ENCODE results near the gene HELT.
"Not testable (repeated sequence)": the region's sequence is repeated elsewhere in the genome, so short reads cannot be mapped to it uniquely, and the experiment has no call there.

Gene HELT

GRCh38 chr4:185036019-185036418 is 17.7 kb downstream of the HELT start:
- FAIRE-seq (no peak), DNase-seq (ENCODE audit: insufficient read length, low spot score) (no peak)
- no peak for TF ChIP-seq POLR2A (IDR thresholded peaks at IDR 0.05; ENCODE audit: low read depth, low read length)

- TF ChIP-seq POLR2A (IDR thresholded peaks at IDR 0.05; ENCODE audit: low read depth, low read length), result no peak
- FAIRE-seq (no peak), DNase-seq (ENCODE audit: insufficient read length, low spot score) (no peak)
Observed at GRCh38 chr4:185036842-185037241, 18.6 kb downstream of the HELT start.

- TF ChIP-seq POLR2A (IDR thresholded peaks at IDR 0.05; ENCODE audit: low read depth, low read length), result no peak
- peak; percentile 23 for DNase-seq (ENCODE audit: insufficient read length, low spot score)
- FAIRE-seq, result no peak
Observed at GRCh38 chr4:185039508-185040273, 21.4 kb downstream of the HELT start.

GRCh38 chr4:185040523-185040922 is 22.2 kb downstream of the HELT start:
- TF ChIP-seq POLR2A (IDR thresholded peaks at IDR 0.05; ENCODE audit: low read depth, low read length), result no peak
- DNase-seq (ENCODE audit: insufficient read length, low spot score) (no peak), FAIRE-seq (no peak)

- DNase-seq (ENCODE audit: insufficient read length, low spot score); FAIRE-seq: not testable (repeated sequence)
Observed at GRCh38 chr4:185050286-185050685, 32.0 kb downstream of the HELT start.

GRCh38 chr4:185051283-185051682 is 33.0 kb downstream of the HELT start:
- not testable (repeated sequence) for DNase-seq (ENCODE audit: insufficient read length, low spot score); FAIRE-seq

GRCh38 chr4:185053746-185054145 is 35.5 kb downstream of the HELT start:
- DNase-seq (ENCODE audit: insufficient read length, low spot score), result no peak
- FAIRE-seq, result no peak
- TF ChIP-seq POLR2A (IDR thresholded peaks at IDR 0.05; ENCODE audit: low read depth, low read length), result no peak

- DNase-seq (ENCODE audit: insufficient read length, low spot score) (no peak), FAIRE-seq (no peak)
- TF ChIP-seq POLR2A (IDR thresholded peaks at IDR 0.05; ENCODE audit: low read depth, low read length), result no peak
Observed at GRCh38 chr4:185054272-185054671, 36.0 kb downstream of the HELT start.

- TF ChIP-seq POLR2A (IDR thresholded peaks at IDR 0.05; ENCODE audit: low read depth, low read length), result no peak
- FAIRE-seq (no peak), DNase-seq (ENCODE audit: insufficient read length, low spot score) (no peak)
Observed at GRCh38 chr4:185054886-185055285, 36.6 kb downstream of the HELT start.

GRCh38 chr4:185061610-185062009 is 43.3 kb downstream of the HELT start:
- TF ChIP-seq POLR2A (IDR thresholded peaks at IDR 0.05; ENCODE audit: low read depth, low read length), result no peak
- DNase-seq (ENCODE audit: insufficient read length, low spot score), result no peak
- no peak for FAIRE-seq

GRCh38 chr4:185062606-185063005 is 44.3 kb downstream of the HELT start:
- DNase-seq (ENCODE audit: insufficient read length, low spot score) (no peak), FAIRE-seq (no peak)
- no peak for TF ChIP-seq POLR2A (IDR thresholded peaks at IDR 0.05; ENCODE audit: low read depth, low read length)

GRCh38 chr4:185066179-185066578 is 47.9 kb downstream of the HELT start:
- no peak for DNase-seq (ENCODE audit: insufficient read length, low spot score)
- no peak for TF ChIP-seq POLR2A (IDR thresholded peaks at IDR 0.05; ENCODE audit: low read depth, low read length)
- no peak for FAIRE-seq

- no peak for TF ChIP-seq POLR2A (IDR thresholded peaks at IDR 0.05; ENCODE audit: low read depth, low read length)
- DNase-seq (ENCODE audit: insufficient read length, low spot score), result no peak
- FAIRE-seq, result no peak
Observed at GRCh38 chr4:185068837-185069236, 50.5 kb downstream of the HELT start.

Data from H54 (cell line).